Ishikawa (cell line): Measurements from ENCODE around the gene SDCCAG8.

Source experiments
- CEBPB ChIP-seq: IDR thresholded peaks from 2 replicates; pipeline ENCODE4 v1.6.1; 2012
- CREB1 ChIP-seq: IDR thresholded peaks from 2 replicates; pipeline ENCODE4 v1.6.1; 2012; ENCODE audit warnings: low read depth
- EGR1 ChIP-seq: IDR thresholded peaks from 2 replicates; pipeline ENCODE4 v1.6.1; 2012
- EP300 ChIP-seq: IDR thresholded peaks from 2 replicates; pipeline ENCODE4 v1.6.1; 2012; ENCODE audit warnings: borderline replicate concordance
- FOXM1 ChIP-seq: IDR thresholded peaks from 2 replicates; pipeline ENCODE4 v1.6.1; 2012; ENCODE audit warnings: low read depth, borderline replicate concordance
- NFIC ChIP-seq: IDR thresholded peaks from 2 replicates; pipeline ENCODE4 v1.6.1; 2012
- RAD21 ChIP-seq: IDR thresholded peaks from 2 replicates; pipeline ENCODE4 v1.6.1; 2012; ENCODE audit warnings: low read depth
- TAF1 ChIP-seq: IDR thresholded peaks from 2 replicates; pipeline ENCODE4 v1.6.1; 2012; ENCODE audit warnings: low read depth, mild to moderate bottlenecking
- TCF12 ChIP-seq: IDR thresholded peaks from 2 replicates; pipeline ENCODE4 v1.6.1; 2012; ENCODE audit warnings: low read depth
- TEAD4 ChIP-seq: IDR thresholded peaks from 2 replicates; pipeline ENCODE4 v1.6.1; 2012
- YY1 ChIP-seq: IDR thresholded peaks from 2 replicates; pipeline ENCODE4 v1.6.1; 2012; ENCODE audit warnings: low read depth
- ZBTB7A ChIP-seq: IDR thresholded peaks from 2 replicates; pipeline ENCODE4 v1.6.1; 2012; ENCODE audit warnings: low read depth
- TF ChIP-seq, protein P1 (sequence below): IDR thresholded peaks from 2 replicates; pipeline ENCODE4 v1.6.1; 2012
- TF ChIP-seq, protein P2 (sequence below): IDR thresholded peaks from 2 replicates; pipeline ENCODE4 v1.6.1; 2012; ENCODE audit warnings: low read depth, mild to moderate bottlenecking
- TF ChIP-seq, protein P3 (sequence below): IDR thresholded peaks from 2 replicates; pipeline ENCODE4 v1.6.1; 2012

SDCCAG8 gene

DNA sequence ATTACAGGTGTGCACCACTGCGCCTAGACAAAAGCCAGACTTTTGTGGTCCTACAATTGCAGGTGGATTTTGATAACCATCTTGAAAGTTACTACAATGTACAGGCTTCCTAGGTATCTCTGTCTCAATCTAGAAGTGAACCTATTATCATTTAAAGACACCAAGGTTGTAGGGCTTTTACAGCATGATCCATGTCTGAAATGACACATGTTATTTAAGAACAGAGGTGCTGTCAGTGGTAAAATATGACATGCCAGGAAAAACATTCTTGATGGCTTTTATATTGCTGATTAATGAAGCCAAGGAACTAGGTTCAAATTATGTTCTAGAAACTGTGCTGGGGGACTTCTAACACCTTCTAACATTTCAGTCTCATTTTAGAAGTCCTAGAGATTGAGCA lies 253.1 kb downstream of the SDCCAG8 start:
- TF ChIP-seq RAD21 (no peak), YY1 (no peak), TCF12 (no peak), EGR1 (no peak), TAF1 (no peak), NFIC (no peak), ZBTB7A (no peak), EP300 (no peak), TEAD4 (no peak), CREB1 (no peak), CEBPB (no peak), FOXM1 (no peak)
- TF ChIP-seq, protein P1, sequence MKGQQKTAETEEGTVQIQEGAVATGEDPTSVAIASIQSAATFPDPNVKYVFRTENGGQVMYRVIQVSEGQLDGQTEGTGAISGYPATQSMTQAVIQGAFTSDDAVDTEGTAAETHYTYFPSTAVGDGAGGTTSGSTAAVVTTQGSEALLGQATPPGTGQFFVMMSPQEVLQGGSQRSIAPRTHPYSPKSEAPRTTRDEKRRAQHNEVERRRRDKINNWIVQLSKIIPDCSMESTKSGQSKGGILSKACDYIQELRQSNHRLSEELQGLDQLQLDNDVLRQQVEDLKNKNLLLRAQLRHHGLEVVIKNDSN, result no peak
- TF ChIP-seq, protein P2, sequence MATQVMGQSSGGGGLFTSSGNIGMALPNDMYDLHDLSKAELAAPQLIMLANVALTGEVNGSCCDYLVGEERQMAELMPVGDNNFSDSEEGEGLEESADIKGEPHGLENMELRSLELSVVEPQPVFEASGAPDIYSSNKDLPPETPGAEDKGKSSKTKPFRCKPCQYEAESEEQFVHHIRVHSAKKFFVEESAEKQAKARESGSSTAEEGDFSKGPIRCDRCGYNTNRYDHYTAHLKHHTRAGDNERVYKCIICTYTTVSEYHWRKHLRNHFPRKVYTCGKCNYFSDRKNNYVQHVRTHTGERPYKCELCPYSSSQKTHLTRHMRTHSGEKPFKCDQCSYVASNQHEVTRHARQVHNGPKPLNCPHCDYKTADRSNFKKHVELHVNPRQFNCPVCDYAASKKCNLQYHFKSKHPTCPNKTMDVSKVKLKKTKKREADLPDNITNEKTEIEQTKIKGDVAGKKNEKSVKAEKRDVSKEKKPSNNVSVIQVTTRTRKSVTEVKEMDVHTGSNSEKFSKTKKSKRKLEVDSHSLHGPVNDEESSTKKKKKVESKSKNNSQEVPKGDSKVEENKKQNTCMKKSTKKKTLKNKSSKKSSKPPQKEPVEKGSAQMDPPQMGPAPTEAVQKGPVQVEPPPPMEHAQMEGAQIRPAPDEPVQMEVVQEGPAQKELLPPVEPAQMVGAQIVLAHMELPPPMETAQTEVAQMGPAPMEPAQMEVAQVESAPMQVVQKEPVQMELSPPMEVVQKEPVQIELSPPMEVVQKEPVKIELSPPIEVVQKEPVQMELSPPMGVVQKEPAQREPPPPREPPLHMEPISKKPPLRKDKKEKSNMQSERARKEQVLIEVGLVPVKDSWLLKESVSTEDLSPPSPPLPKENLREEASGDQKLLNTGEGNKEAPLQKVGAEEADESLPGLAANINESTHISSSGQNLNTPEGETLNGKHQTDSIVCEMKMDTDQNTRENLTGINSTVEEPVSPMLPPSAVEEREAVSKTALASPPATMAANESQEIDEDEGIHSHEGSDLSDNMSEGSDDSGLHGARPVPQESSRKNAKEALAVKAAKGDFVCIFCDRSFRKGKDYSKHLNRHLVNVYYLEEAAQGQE, result no peak
- TF ChIP-seq, protein P3, sequence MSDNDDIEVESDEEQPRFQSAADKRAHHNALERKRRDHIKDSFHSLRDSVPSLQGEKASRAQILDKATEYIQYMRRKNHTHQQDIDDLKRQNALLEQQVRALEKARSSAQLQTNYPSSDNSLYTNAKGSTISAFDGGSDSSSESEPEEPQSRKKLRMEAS, result no peak

DNA sequence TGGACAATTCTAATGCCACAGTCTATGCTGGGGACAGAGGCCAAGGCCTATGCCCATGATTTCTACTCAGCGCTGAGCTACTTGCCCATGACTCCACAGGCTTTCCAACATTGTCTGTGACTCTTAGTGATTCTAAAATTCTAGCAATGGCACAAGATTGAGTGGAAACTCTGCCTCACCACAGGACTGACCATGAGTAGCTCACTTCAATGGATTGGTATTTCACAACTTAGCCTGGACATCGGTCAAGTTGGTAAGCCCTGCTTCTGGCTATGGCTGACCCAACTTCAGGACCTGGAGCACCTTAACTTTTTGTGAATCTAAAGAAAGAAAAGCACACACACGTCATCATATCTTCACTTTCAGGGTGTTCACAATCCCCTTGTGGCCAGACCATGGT lies 255.1 kb downstream of the SDCCAG8 start:
- TF ChIP-seq, protein P1, result no peak
- TF ChIP-seq YY1 (no peak), EP300 (no peak), CEBPB (no peak), NFIC (no peak), TCF12 (no peak), RAD21 (no peak), TAF1 (no peak)

DNA sequence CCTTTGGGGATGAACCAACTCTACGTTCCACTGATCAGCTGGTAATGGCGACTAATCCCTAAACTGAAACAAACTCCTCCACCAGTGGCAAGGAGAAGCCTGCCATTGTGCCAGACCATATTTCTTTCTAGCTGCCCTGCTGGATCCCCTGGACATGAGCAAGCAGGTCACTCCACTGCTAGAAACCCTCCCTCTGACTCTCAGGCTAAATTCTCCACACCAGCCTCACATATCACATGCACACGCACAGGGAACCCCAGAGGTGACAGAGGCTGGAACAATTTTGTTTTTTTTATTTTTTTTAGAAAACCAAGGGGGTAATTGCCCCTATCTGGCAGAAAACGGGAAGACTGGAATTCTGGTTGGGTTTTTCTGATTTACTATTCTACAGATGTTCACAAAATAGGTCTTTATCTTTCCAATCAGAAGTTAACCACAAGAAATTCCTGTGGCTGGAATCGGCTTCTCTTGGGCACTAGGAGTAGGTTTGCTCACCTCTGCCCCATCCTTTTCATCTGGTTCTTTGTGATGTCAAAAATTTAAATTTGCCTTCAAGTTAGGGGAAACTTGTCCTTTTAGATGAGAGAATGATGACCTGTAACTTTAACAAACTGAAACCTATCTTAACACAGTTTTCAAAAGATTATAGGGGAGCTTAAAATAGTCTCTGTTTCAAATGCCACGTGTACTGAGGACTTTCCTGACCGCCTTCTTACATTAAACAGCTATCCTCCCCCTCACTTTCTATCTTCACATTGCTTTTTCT lies 258.1 kb downstream of the SDCCAG8 start:
- TF ChIP-seq, protein P2, result no peak
- TF ChIP-seq CREB1 (no peak), RAD21 (no peak), ZBTB7A (no peak), EGR1 (no peak), NFIC (no peak), TCF12 (no peak), TAF1 (no peak), FOXM1 (no peak), CEBPB (no peak), EP300 (no peak)
- TF ChIP-seq, protein P1, result no peak
- TF ChIP-seq, protein P3, result no peak

DNA sequence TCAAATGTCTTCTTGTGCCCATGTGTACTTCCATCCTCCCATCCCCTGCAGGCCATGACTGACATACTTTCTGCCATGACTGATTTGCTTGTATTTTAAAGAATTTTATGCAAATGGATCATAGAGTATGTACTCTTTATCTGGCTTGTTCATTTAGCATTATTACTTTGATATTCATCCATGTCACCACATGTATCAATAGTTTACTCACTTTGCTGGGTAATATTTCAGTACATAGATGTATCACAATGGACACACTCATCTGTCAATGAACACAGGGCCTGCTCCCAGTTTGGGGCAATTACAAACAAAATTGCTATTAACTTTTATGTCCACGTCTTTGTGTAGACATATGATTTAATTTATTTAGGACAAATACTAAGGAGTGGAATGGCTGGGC lies 259.1 kb downstream of the SDCCAG8 start:
- TF ChIP-seq FOXM1 (no peak), NFIC (no peak)
- TF ChIP-seq, protein P2, result no peak

DNA sequence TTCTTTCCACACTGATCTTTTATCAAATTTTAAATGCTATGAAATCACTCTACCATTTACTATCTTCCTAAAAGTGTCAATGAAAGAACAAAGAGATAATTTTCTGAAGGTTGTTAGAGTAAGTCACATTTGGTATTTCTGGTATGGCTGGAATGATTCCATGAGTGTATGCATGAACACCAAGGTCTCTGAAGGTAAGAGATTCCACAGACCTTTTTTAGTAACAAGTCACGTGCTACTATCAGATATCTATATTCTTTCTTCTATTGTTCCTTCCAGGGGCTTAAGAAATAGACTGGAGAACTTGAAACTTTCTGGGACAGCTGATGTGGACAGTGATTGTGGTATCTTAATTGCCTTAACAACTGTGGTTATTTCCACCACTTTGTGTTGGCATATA lies 265.0 kb downstream of the SDCCAG8 start:
- TF ChIP-seq, protein P3, result no peak
- TF ChIP-seq, protein P2, result no peak
- TF ChIP-seq NFIC (no peak), CREB1 (no peak), TEAD4 (no peak), TAF1 (no peak), TCF12 (no peak), EGR1 (no peak), YY1 (no peak), EP300 (no peak), FOXM1 (no peak), CEBPB (no peak), ZBTB7A (no peak), RAD21 (no peak)
- TF ChIP-seq, protein P1, result no peak
